ENCODE measurements around the gene ZNF438. TPM values are rescaled to one million over a fixed set of nuclear protein-coding genes. Genes with fewer than 3 reads are reported as not detected.

ZNF438 gene
- total RNA-seq, 1 donor from 2014 or later, result 15.0 TPM

- DNase-seq (ENCODE audit: low read depth), result no peak
These were observed 13.9 kb downstream of the ZNF438 start for GRCh38 chr10:31017534-31018355.

- DNase-seq (ENCODE audit: low read depth), result no peak
These were observed 17.3 kb downstream of the ZNF438 start for GRCh38 chr10:31014161-31014875.

GRCh38 chr10:31013331-31013730 is 18.3 kb downstream of the ZNF438 start:
- no peak for DNase-seq (ENCODE audit: low read depth)

- no peak for DNase-seq (ENCODE audit: low read depth)
These were observed 20.0 kb downstream of the ZNF438 start for GRCh38 chr10:31011665-31012022.

- DNase-seq (ENCODE audit: low read depth), result peak; percentile 59
These were observed 20.5 kb downstream of the ZNF438 start for GRCh38 chr10:31011017-31011664.

GRCh38 chr10:31010062-31010461 is 21.6 kb downstream of the ZNF438 start:
- DNase-seq (ENCODE audit: low read depth), result no peak

- no peak for DNase-seq (ENCODE audit: low read depth)
These were observed 25.8 kb downstream of the ZNF438 start for GRCh38 chr10:31005895-31006294.

- DNase-seq (ENCODE audit: low read depth), result peak; percentile 40
These were observed 27.0 kb downstream of the ZNF438 start for GRCh38 chr10:31004611-31005193.

GRCh38 chr10:31001740-31002139 is 29.9 kb downstream of the ZNF438 start:
- no peak for DNase-seq (ENCODE audit: low read depth)

- no peak for DNase-seq (ENCODE audit: low read depth)
These were observed 30.8 kb downstream of the ZNF438 start for GRCh38 chr10:31000867-31001266.

GRCh38 chr10:31000071-31000782 is 31.4 kb downstream of the ZNF438 start:
- no peak for DNase-seq (ENCODE audit: low read depth)

- no peak for DNase-seq (ENCODE audit: low read depth)
These were observed 32.5 kb downstream of the ZNF438 start for GRCh38 chr10:30999070-30999712.

- no peak for DNase-seq (ENCODE audit: low read depth)
These were observed 34.0 kb downstream of the ZNF438 start for GRCh38 chr10:30997536-30998235.

- no peak for DNase-seq (ENCODE audit: low read depth)
These were observed 35.1 kb downstream of the ZNF438 start for GRCh38 chr10:30996481-30997005.

- DNase-seq (ENCODE audit: low read depth), result no peak
These were observed 36.4 kb downstream of the ZNF438 start for GRCh38 chr10:30995081-30995770.

- peak; percentile 69 for DNase-seq (ENCODE audit: low read depth)
These were observed 38.5 kb downstream of the ZNF438 start for GRCh38 chr10:30993155-30993554.

- DNase-seq (ENCODE audit: low read depth), result peak; percentile 49
These were observed 39.0 kb downstream of the ZNF438 start for GRCh38 chr10:30992681-30993080.

- DNase-seq (ENCODE audit: low read depth), result no peak
These were observed 40.0 kb downstream of the ZNF438 start for GRCh38 chr10:30991647-30992011.

- DNase-seq (ENCODE audit: low read depth), result no peak
These were observed 40.6 kb downstream of the ZNF438 start for GRCh38 chr10:30990971-30991646.

Data from myocyte (in vitro differentiated cells).